Endothelial cell of hepatic sinusoid (primary cell): ENCODE measurements around the gene LAMA3.

Experiments
- in situ Hi-C: cut with HindIII; loops from 2 replicates; pipeline ENCODE4 v1.10.0; 2017; ENCODE audit warnings: low sequenced_read_pairs

The LAMA3 gene

DNA sequence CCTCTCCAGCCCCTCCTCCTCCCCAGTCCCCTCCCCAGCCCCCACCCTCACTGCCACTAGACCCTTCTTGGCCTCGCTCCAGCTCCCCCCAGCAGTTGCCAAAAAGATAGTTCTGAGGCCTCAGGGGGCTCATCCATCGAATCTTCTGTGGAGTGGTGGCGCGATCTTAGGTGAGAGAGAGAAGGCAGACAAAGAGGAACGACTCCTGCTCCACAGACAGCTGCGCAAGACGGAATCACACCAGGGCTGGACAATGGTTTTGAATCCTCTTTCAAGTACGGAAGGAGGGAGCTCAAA lies 68.1 kb downstream of the LAMA3 start:
- in situ Hi-C loops = no loop called here

DNA sequence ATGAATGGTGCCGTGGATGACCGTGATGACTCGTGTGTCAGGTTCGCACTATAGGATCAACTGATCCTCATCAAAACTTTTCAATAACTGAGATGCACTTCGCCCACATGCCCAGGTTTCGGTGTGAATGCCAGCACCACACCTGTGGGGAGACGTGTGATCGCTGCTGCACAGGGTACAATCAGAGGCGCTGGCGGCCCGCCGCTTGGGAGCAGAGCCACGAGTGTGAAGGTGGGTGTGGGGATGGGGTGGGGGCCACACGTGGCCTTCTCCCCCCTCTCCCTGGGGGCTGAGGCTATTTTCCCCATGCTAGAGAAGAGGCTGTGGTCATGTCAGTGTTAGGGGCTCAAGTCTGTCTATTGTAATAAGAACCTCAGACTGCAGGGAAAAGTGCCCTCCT lies 69.0 kb downstream of the LAMA3 start:
- in situ Hi-C loops = no loop called here

DNA sequence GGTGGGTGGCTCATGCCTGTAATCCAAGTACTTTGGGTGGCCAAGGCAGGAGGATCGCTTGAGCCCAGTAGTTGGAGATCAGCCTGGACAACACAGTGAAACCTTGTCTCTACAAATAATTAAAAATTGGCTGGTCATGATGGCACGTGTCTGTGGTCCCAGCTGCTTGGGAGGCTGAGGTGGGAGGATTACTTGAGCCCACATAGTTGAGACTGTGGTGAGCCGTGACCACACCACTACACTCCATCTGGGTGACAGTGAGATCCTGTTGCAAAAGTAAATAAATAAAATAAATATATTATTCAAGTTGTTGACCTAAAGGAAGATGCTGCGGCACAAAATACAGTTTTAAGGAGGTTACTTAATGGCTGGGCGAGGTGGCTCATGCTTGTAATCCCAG lies 72.7 kb downstream of the LAMA3 start:
- in situ Hi-C loops = loop anchor here (5.0 kb wide), 1 partner anchor 100 kb away; the partner anchor contains the start of gene ANKRD29

DNA sequence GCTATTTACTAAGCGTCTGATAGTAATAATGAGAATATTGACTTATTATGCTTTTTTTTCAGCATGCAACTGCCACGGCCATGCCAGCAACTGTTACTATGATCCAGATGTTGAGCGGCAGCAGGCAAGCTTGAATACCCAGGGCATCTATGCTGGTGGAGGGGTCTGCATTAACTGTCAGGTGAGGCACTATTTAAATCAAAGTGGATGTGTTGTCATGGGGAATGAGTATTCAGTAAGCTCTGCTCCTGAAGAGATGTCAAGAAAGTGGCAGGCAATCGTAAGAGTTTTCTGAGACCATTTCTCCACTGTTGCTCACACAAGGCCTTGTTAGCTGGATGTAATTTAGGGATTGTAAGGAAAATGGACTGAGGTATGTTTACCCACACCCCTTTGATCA lies 74.1 kb downstream of the LAMA3 start:
- in situ Hi-C loops = loop anchor here (5.0 kb wide), 1 partner anchor 101 kb away; the partner anchor contains the start of gene ANKRD29

DNA sequence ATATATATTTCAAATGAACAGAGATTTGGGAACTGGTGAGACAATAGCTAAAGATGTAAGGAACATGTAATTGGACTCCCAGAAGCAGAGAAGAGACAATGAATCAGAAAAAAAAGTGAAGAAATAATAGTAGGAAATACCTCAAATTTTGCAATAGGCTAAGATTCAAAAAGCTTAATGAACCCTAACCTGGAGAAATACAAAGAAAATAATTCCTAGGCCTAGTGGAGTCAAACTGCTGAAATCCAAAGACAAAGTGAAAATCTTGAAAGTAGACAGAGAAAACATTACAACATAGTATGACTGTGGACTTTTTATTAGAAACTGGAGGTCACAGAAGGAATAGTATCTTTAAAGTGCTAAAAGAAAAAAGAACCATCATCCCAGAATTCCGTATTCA lies 76.7 kb downstream of the LAMA3 start:
- in situ Hi-C loops = no loop called here

DNA sequence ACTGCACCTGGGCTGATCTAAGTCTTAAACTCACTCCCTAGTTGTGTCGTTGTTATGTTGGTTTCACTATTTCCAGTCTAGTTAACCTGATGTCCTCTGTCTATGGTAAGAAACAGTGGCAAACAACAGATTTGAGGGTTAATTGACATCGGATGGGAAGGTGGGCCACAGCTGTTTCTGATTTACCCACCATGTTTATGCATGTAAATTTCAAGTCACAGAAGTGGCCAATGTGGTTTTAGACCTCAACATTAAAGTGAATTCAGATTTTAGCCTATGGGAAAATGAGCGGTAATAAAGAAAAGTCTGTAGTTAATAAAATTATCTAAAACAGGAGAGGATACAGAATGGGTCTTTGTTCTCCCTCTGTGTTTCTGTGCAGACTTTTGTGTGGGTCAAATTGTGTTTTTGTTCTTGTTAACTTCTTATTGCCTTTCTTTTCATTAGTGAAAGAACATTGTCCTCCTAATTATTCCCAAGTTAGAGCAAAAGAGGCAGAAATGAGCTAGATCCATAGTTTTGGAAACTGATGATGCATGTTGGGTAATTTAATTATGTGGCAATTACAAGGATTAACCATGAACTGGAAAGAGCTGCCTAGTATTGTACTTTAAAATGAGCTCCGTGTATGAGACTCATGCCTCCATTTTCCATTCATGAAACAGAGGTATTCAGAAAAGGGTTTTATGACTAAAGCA lies 83.2 kb downstream of the LAMA3 start:
- in situ Hi-C loops = no loop called here

DNA sequence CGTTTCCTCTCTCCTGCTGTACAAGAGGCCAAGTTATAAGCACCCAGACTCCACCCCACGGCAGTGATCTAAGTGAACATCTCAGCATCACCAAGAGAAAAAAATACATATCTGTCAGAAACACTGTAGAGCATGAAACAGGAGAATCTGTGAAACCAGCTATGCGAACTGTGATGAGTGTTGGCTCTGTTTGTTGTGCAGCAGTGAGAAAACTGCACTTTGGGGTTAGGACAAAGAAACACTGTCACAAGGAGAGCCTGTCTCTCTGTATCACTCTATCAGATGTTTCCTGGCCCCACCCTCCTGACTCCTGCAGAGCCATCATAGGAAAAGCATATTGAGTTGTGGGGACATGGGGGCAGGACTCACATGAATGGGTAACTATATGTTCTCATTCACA lies 87.1 kb downstream of the LAMA3 start:
- in situ Hi-C loops = no loop called here

DNA sequence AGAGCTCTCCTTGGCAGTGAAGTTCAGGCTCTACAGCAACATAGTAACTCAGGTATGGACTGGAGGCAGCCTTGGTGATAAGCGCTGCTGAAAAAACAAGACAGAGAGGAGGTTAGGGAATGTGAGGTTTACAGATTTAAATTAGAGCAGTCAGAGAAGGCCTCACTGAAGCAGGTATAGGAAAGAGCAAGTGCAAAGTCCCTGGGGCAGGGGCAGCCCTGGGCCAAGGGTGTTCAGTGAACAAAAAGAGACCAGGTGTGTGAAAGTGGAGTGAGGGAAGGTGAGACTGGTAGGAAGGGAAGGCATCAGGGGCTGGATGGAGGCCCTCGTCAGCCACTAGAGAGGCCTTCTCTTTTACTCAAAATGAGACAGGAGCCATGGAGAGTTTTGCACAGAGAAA lies 89.6 kb downstream of the LAMA3 start:
- in situ Hi-C loops = no loop called here

DNA sequence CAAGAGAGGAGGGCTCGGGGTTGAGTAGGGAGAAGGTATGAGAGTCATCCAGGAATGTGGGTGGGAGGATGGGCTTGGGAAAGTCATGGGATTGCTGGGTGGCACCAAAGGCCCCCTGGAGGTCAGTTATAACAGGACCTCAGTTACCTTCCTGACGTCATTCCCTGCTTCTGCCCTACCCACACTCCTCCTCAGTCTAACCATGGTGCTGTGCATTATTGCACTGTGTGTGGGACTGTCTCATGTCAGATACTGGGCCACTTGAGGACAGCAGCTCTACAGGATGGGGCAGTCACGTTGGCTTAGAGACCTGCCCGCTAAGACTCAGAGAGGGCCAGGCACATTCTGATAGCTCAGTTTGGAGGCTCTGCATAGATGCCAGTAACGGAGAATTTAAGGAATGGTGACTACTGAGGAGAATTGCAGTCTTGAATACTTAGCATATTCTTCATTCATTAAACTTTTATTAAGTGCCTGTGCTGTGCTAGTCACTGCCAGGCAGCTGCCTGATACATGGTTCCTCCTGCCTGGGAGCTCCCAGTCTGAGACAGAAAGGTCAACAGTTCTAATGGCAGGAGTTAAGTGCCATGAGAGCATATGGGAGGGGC lies 90.5 kb downstream of the LAMA3 start:
- in situ Hi-C loops = no loop called here

DNA sequence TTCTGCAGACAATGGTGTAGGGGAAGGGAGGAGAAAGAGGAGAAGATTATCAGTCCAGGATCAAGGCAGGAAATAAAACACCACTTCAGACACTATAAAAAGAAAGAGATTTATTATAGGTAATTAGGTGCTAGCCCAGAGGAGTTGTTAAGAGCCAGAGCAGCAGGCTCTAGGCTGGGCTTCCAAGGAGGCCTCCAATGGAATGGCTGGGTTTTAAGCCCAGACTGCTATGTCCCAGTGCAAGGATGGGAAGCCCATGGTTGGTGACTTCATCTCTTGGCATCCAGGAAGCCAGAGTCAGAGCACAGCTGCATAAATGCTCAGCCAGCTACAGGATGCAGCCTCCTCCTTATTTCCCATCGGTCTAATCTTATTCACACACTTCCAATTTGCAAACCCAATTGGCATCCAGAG lies 95.6 kb downstream of the LAMA3 start:
- in situ Hi-C loops = no loop called here

DNA sequence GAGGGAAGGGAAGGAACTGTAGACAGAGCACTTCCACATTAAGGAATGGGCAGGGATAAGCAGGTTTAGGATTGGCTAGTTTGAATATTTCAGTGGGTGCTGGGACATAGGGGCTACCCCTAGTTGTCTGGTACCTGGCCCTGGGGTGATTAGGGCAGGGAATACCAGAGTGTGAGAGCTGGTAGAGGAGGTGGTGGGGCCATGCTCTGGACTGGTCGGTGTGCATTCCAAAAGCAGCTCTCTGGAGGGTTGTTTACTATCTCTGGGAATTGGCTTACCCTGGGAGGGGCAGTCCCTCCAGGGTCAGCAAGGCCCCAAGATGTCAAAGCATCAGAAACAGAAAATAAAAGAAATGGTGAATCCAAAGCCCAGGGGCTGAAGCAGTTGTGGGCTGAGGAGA lies 103.8 kb downstream of the LAMA3 start:
- in situ Hi-C loops = no loop called here

DNA sequence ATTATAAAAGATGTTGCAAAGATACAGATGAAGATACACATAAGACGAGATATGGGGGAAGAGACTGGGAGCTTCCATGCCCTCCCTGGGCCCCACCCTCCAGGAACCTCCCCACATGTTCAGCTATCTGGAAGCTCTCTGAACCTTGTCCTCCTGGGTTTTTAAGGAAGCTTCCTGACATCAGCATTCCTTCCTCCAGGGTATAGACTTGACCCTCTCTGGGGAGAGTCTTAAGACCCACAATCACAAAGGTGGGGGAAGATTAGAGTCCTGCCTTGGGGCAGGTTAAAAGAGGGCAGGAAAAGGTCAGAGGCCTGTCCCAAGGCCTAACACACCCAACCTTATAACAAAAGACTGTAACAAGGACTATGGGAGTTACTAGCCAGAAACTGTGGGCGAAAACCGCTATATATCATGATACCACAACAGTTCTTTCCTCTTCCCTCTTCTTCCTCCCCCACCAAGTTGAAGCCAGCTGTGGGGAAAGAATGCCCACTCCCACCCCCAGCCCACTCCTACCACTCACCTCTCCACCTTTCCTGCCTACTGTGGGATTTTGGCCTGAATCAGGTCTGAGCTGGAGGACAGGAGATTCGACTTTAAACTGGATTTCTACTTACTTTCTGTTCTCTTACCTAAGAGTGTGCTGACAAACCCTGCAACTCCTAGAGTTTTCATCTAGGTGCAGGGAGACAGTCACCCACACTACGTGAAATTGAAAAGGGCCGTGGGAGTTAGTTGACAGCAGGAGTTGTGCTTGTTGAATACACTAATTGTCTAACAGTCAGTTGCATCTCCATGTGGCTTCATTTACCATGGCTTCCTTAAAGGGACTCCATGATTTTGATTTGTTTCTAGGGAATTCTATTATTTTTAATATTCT lies 105.0 kb downstream of the LAMA3 start:
- in situ Hi-C loops = no loop called here

DNA sequence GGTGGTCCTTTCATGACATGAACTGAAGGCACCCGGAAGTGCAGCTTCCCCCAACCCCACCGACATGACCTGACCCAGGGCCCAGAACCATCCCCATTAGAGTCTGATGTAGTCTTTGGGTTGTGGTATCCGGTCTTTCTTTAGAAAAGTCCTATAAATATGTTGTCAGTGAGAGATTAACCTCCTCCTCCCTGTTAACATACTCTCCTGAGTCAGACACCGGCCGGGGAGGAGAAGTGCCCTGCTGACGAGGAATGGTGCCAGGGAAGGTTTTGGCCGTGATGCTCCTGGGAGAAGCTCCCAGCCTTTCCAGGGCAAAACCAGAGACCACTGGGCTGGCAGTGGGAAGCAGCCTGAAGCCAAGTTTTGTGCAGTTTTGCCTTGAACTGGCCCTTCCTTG lies 109.0 kb downstream of the LAMA3 start:
- in situ Hi-C loops = no loop called here

DNA sequence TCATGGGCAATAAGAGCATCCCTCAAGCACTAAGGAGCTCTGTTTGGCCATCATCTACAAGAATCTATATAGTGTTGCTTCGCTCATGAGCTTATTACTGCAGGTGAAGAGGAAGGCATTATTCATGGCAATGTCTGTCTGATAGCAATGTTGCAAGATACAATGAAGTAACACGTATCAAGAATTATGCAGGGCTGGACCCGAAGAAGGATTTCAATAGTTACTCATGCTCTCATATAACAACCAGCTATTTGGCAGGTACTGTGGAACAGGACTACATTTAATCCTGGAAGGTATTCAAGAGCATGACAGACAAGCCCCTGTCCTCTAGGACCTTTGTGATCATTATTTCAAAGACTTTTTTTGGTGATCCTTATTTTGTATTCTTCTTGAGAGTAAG lies 109.6 kb downstream of the LAMA3 start:
- in situ Hi-C loops = no loop called here

DNA sequence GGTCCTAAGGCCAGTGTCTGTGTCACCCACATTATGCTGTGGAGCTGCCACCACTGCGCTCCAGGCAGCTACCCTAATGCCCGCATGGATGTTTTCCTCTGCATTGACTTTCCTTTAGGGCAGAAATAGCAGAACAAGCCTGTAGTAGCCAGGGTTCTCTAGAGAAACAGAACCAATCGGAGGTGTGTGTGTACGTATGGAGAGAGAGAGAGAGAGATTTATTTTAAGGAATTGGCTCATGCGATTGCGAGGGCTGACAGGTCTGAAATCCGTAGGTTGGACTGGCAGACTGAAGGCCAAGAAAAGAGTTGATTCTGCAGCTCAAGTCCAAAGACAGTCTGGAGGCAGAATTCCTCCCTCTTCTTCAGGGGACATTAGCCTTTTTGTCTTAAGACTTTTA lies 110.3 kb downstream of the LAMA3 start:
- in situ Hi-C loops = no loop called here

DNA sequence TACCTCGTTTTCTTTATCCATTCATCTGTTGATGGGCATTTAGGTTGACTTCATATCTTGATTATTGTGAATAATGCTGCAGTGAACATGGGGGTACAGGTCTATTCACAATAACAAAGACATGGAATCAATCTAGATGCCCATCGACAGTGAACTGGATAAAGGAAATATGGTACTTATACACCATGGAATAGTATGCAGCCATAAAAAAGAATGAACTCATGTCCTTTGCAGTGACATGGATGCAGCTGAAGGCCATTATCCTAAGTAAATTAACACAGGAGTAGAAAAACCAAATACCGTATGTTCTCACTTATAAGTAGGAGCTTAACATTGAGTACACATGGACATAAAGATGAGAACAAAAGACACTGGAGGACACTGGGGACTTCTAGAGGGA lies 111.6 kb downstream of the LAMA3 start:
- in situ Hi-C loops = loop anchor here (25.0 kb wide), 1 partner anchor 89 kb away; no protein-coding TSS in a partner anchor

DNA sequence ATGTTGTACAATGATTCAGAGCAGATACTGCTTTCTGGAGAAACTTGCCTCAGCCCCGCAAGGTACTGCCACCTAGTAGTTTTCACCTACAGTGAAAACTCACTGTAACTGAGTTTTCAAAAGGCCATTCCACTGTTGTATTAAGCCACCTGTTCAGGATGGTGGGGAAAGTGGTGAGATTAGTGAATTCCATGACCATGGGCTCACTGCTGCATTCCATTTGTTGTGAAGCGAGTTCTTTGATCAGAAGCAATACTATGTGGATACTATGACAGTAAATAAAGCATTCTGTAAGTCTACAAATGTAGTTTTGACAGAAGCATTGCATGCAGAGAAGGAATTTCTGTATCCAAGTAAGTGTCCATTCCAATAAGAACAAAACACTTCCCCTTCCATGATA lies 113.6 kb downstream of the LAMA3 start:
- in situ Hi-C loops = loop anchor here (25.0 kb wide), 1 partner anchor 91 kb away; no protein-coding TSS in a partner anchor

DNA sequence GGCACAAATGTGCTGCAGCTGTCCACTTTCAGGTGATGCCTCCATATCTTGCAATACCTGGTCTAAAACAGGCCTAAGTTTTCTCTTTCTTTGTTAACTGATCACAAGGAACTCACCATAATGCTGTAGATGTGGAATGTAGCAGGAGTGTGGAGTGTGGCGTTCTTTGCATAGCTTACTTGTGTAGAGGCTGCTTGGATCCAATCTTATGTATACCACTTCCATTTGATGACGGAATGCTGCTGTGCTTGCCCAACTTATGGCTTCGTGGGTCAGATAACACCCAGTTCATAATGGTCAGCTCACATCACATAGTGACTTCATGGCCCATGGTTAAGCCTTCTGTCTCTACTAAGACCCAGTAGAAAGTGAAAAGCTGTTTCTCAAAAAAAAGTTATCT lies 114.5 kb downstream of the LAMA3 start:
- in situ Hi-C loops = loop anchor here (25.0 kb wide), 1 partner anchor 91 kb away; no protein-coding TSS in a partner anchor

DNA sequence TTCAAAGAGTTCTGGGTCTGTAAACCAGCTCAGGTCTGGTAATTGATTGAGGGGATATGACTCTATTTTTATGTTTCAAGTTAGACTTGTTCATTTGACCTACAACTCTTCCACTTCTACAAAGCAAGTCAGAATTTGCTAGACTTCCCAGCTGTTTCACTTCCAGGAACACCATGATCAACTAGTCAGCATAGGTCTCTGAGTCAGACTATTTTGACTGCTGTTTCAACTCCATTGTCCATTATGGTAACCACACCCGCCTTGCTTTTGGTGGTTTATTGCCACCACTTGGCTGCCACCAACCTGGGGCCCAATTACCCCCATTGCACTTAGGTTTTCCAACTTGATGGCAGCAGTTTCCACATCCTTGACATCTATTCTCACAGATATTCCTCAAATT lies 116.6 kb downstream of the LAMA3 start:
- in situ Hi-C loops = loop anchor here (25.0 kb wide), 1 partner anchor 94 kb away; no protein-coding TSS in a partner anchor

DNA sequence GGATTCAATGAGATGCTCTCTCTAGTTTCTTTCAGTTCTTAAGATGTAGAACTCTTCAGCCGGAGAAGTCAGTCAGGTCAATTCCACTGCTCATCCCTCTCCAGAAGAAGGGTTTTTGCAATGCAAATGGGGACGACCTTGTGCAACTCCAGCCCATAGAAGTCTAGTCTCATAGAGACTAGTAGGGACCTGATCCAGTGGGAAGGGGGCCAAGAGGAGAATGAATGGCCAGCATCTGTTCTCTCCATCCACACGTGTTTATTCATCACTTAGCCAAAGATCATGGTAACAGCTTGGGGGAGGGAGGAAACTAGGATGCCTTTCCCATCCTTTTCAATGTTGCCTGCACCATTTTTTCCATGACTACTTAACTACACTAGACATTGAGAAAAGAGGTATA lies 120.2 kb downstream of the LAMA3 start:
- in situ Hi-C loops = loop anchor here (25.0 kb wide), 1 partner anchor 97 kb away; no protein-coding TSS in a partner anchor

DNA sequence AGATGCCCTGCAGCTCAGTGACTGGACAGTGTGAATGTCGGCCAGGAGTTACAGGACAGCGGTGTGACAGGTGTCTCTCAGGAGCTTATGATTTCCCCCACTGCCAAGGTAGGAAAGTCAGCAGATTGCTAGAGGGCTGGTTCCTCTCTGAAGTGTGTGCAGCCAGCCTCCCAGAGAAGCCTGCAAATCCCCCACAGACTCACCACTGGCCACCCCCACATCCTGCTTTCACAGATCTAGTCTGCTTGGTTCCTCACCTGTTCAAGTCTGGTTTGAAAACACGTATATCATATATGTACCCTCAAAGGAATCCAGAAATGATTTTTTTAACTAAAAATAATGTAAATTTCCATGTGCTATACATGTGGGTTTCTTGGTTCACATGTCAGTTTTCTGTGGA lies 121.1 kb downstream of the LAMA3 start:
- in situ Hi-C loops = loop anchor here (25.0 kb wide), 1 partner anchor 98 kb away; no protein-coding TSS in a partner anchor
